Measurements from ENCODE around the gene AKR1B1.

The AKR1B1 gene

GRCh38 chr7:134500982-134501381 is 42.1 kb upstream of the AKR1B1 start:
- no peak for TF ChIP-seq REST (IDR thresholded peaks at IDR 0.05; ENCODE audit: insufficient read depth in 1 of 2, low read depth in 2 of 2, low read length in 2 of 2)
- no peak for TF ChIP-seq TAF1 (IDR thresholded peaks at IDR 0.05; ENCODE audit: borderline replicate concordance, insufficient read depth, low read length)
- TF ChIP-seq SIN3A (IDR thresholded peaks at IDR 0.05; ENCODE audit: borderline replicate concordance, insufficient read depth, low read length) = no peak
- TF ChIP-seq POLR2AphosphoS5 (IDR thresholded peaks at IDR 0.05; ENCODE audit: low read depth, low read length) = no peak
- TF ChIP-seq FOXP2 (optimal IDR thresholded peaks at IDR 0.05; ENCODE audit: borderline replicate concordance, extremely low read depth, extremely low read length, insufficient read depth) = no peak

- TF ChIP-seq REST (IDR thresholded peaks at IDR 0.05; ENCODE audit: insufficient read depth in 1 of 2, low read depth in 2 of 2, low read length in 2 of 2) (no peak), POLR2AphosphoS5 (IDR thresholded peaks at IDR 0.05; ENCODE audit: low read depth, low read length) (no peak), TAF1 (IDR thresholded peaks at IDR 0.05; ENCODE audit: borderline replicate concordance, insufficient read depth, low read length) (no peak), SIN3A (IDR thresholded peaks at IDR 0.05; ENCODE audit: borderline replicate concordance, insufficient read depth, low read length) (no peak), FOXP2 (optimal IDR thresholded peaks at IDR 0.05; ENCODE audit: borderline replicate concordance, extremely low read depth, extremely low read length, insufficient read depth) (no peak)
Observed at GRCh38 chr7:134500406-134500805, 41.5 kb upstream of the AKR1B1 start.

- no peak for TF ChIP-seq REST (IDR thresholded peaks at IDR 0.05; ENCODE audit: insufficient read depth in 1 of 2, low read depth in 2 of 2, low read length in 2 of 2)
- no peak for TF ChIP-seq SIN3A (IDR thresholded peaks at IDR 0.05; ENCODE audit: borderline replicate concordance, insufficient read depth, low read length)
- TF ChIP-seq TAF1 (IDR thresholded peaks at IDR 0.05; ENCODE audit: borderline replicate concordance, insufficient read depth, low read length) = no peak
- TF ChIP-seq FOXP2 (optimal IDR thresholded peaks at IDR 0.05; ENCODE audit: borderline replicate concordance, extremely low read depth, extremely low read length, insufficient read depth) = no peak
- TF ChIP-seq POLR2AphosphoS5 (IDR thresholded peaks at IDR 0.05; ENCODE audit: low read depth, low read length) = no peak
Observed at GRCh38 chr7:134495546-134495945, 36.6 kb upstream of the AKR1B1 start.

- no peak for TF ChIP-seq TAF1 (IDR thresholded peaks at IDR 0.05; ENCODE audit: borderline replicate concordance, insufficient read depth, low read length)
- TF ChIP-seq POLR2AphosphoS5 (IDR thresholded peaks at IDR 0.05; ENCODE audit: low read depth, low read length) = no peak
- TF ChIP-seq FOXP2 (optimal IDR thresholded peaks at IDR 0.05; ENCODE audit: borderline replicate concordance, extremely low read depth, extremely low read length, insufficient read depth) = no peak
- no peak for TF ChIP-seq SIN3A (IDR thresholded peaks at IDR 0.05; ENCODE audit: borderline replicate concordance, insufficient read depth, low read length)
- TF ChIP-seq REST (IDR thresholded peaks at IDR 0.05; ENCODE audit: insufficient read depth in 1 of 2, low read depth in 2 of 2, low read length in 2 of 2) = no peak
Observed at GRCh38 chr7:134493091-134493490, 34.2 kb upstream of the AKR1B1 start.

- TF ChIP-seq POLR2AphosphoS5 (IDR thresholded peaks at IDR 0.05; ENCODE audit: low read depth, low read length) = no peak
- no peak for TF ChIP-seq SIN3A (IDR thresholded peaks at IDR 0.05; ENCODE audit: borderline replicate concordance, insufficient read depth, low read length)
- TF ChIP-seq FOXP2 (optimal IDR thresholded peaks at IDR 0.05; ENCODE audit: borderline replicate concordance, extremely low read depth, extremely low read length, insufficient read depth) = no peak
- no peak for TF ChIP-seq REST (IDR thresholded peaks at IDR 0.05; ENCODE audit: insufficient read depth in 1 of 2, low read depth in 2 of 2, low read length in 2 of 2)
- TF ChIP-seq TAF1 (IDR thresholded peaks at IDR 0.05; ENCODE audit: borderline replicate concordance, insufficient read depth, low read length) = no peak
Observed at GRCh38 chr7:134485203-134485602, 26.3 kb upstream of the AKR1B1 start.
